ENCODE results near the gene MED10. TPM values are rescaled to one million over a fixed set of nuclear protein-coding genes. Genes with fewer than 3 reads are reported as not detected.

The MED10 gene
- total RNA-seq, 4 donors from 2014 or later = 20.3 to 41.4 (median 27.9) TPM

- H3K4me1 ChIP-seq = no peaks in the 10 kb centered on the region
- WGBS, 2 donors = 78 to 82% methylated on average over 13 of the region's 13 CpGs
- no peaks in the 10 kb centered on the region for H3K36me3 ChIP-seq
- no peak overlapping the region for H3K27ac ChIP-seq
- H3K4me3 ChIP-seq = no peak overlapping the region
- TF ChIP-seq POLR2A (IDR thresholded peaks at IDR 0.05) = no peak
- no peak for TF ChIP-seq EP300 (IDR thresholded peaks at IDR 0.05)
- TF ChIP-seq, protein P1, sequence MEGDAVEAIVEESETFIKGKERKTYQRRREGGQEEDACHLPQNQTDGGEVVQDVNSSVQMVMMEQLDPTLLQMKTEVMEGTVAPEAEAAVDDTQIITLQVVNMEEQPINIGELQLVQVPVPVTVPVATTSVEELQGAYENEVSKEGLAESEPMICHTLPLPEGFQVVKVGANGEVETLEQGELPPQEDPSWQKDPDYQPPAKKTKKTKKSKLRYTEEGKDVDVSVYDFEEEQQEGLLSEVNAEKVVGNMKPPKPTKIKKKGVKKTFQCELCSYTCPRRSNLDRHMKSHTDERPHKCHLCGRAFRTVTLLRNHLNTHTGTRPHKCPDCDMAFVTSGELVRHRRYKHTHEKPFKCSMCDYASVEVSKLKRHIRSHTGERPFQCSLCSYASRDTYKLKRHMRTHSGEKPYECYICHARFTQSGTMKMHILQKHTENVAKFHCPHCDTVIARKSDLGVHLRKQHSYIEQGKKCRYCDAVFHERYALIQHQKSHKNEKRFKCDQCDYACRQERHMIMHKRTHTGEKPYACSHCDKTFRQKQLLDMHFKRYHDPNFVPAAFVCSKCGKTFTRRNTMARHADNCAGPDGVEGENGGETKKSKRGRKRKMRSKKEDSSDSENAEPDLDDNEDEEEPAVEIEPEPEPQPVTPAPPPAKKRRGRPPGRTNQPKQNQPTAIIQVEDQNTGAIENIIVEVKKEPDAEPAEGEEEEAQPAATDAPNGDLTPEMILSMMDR (IDR thresholded peaks at IDR 0.05) = no peak
- no peak for DNase-seq (ENCODE audit: low spot score in 2 of 2)
- no peaks in the 10 kb centered on the region for H3K27me3 ChIP-seq
- H3K9me3 ChIP-seq = peaks cover 0 to 4% (median 0%) of the 10 kb centered on the region in 4 donors
Measured at GRCh38 chr5:6399980-6400910, 21.9 kb upstream of the MED10 start.

DNA sequence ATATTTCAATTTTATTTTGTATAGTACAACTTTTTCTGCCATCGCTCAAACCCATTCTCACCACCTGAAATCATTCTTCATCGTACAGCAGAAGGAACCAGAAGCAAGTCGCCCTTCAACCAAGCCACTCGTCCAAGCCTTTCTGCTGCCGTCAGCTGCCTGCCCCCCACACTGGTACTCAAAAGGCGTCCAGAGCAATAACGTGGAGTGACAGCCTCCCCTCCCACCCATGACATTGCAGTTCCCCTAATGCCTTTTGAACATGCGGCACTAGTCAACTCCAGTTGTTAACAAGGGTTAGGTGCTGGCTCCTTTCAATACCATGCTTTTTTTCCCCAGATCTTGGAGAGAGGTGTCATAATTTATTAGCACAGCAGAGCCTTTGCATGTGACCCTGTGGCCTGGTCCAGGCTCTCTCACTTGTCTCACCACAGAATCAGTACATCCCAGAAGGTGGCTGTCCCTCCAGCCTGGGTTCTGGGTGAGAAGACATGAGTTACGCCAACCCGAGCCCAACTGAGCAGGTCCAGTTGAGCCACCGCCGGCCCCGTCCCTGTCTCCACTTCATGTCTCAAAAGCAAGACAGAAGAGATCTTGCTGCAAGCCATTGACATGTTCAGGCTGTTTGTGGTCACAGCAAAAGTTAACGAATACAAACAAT lies 20.4 kb upstream of the MED10 start:
- no peak overlapping the region for H3K4me3 ChIP-seq
- H3K36me3 ChIP-seq = no peaks in the 10 kb centered on the region
- WGBS, 2 donors = 83 to 86% methylated on average over 14 of the region's 14 CpGs
- no peak for DNase-seq (ENCODE audit: low spot score in 2 of 2)
- H3K9me3 ChIP-seq = peaks cover 0 to 4% (median 0%) of the 10 kb centered on the region in 4 donors
- no peaks in the 10 kb centered on the region for H3K4me1 ChIP-seq
- H3K27me3 ChIP-seq = no peaks in the 10 kb centered on the region
- H3K27ac ChIP-seq = no peak overlapping the region
- no peak for TF ChIP-seq POLR2A (IDR thresholded peaks at IDR 0.05)
- no peak for TF ChIP-seq EP300 (IDR thresholded peaks at IDR 0.05)
- TF ChIP-seq, protein P1 (IDR thresholded peaks at IDR 0.05) = no peak

GRCh38 chr5:6397536-6398269 lies 19.4 kb upstream of the MED10 start:
- DNase-seq (ENCODE audit: low spot score in 2 of 2) = no peak
- WGBS, 2 donors = 91 to 94% methylated on average over 15 of the region's 15 CpGs

DNA sequence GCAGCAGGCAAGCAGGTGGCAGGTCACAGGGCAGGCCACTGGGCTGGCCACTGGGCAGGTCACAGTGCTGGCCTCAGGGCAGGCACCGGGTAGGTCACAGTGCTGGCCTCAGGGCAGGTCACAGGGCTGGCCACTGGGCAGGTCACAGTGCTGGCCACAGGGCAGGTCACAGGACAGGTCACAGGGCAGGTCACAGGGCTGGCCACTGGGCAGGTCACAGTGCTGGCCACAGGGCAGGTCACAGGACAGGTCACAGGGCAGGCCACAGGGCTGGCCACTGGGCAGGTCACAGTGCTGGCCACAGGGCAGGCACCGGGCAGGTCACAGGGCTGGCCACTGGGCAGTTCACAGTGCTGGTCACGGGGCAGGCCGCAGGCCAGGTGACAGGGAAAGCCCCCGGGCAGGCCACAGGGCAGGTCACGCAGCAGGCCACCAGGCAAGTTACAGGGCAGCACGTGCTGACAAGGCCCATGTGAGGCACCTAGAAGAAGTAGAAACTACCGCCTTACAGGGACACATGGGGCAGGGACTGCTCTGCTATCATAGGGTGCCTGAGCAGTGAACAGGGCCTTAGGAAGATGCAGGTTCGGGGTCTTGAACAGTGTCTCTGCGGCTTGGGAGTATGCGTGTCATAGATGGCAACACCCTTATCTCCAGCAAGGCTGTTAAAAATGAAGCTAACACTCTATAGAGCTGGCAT lies 18.6 kb upstream of the MED10 start:
- TF ChIP-seq POLR2A (IDR thresholded peaks at IDR 0.05) = no peak
- no peak for TF ChIP-seq EP300 (IDR thresholded peaks at IDR 0.05)
- TF ChIP-seq, protein P1 (IDR thresholded peaks at IDR 0.05) = no peak
- H3K27ac ChIP-seq = no peak overlapping the region
- H3K27me3 ChIP-seq = no peaks in the 10 kb centered on the region
- H3K4me3 ChIP-seq = no peak overlapping the region
- H3K9me3 ChIP-seq = peaks cover 0 to 4% (median 0%) of the 10 kb centered on the region in 4 donors
- 94% methylated on average over 9 to 11 of the region's 11 CpGs for WGBS, 2 donors
- no peaks in the 10 kb centered on the region for H3K4me1 ChIP-seq
- H3K36me3 ChIP-seq = no peaks in the 10 kb centered on the region
- no peak for DNase-seq (ENCODE audit: low spot score in 2 of 2)

More at GRCh38 chr5:6397536-6398269, 19.4 kb upstream of the MED10 start:
- no peaks in the 10 kb centered on the region for H3K36me3 ChIP-seq
- TF ChIP-seq EP300 (IDR thresholded peaks at IDR 0.05) (no peak), POLR2A (IDR thresholded peaks at IDR 0.05) (no peak)
- TF ChIP-seq, protein P1 (IDR thresholded peaks at IDR 0.05) = no peak
- H3K4me1 ChIP-seq = no peaks in the 10 kb centered on the region
- no peak overlapping the region for H3K4me3 ChIP-seq
- no peaks in the 10 kb centered on the region for H3K27me3 ChIP-seq
- H3K27ac ChIP-seq = no peak overlapping the region
- peaks cover 0 to 4% (median 0%) of the 10 kb centered on the region in 4 donors for H3K9me3 ChIP-seq
